Natural killer cell (primary cell): ENCODE data around the gene MIF4GD. TPM values are rescaled to one million over a fixed set of nuclear protein-coding genes. Genes with fewer than 3 reads are reported as not detected.
A peak's percentile ranks its signal among the peaks of the same experiment; 100 is the strongest.
"Not testable (repeated sequence)": the region's sequence is repeated elsewhere in the genome, so short reads cannot be mapped to it uniquely, and the experiment has no call there.

Experiments
- ATAC-seq, 3 donors: fragments of 150-1000 bp in 2 of 3; fragments of 200-7000 bp in 1 of 3; cut with Tn5 transposase; 1 replicate in 1 of 3; 2 replicates in 2 of 3; pipeline ENCODE4 v1.10.0; 2021; ENCODE audit warnings: mild to moderate bottlenecking in 2 of 3, moderate library complexity in 2 of 3
- DNase-seq, 2 donors: peaks; one replicate each; pipeline versions ENCODE4 v3.0.0 to v3.0.0-alpha.2; 2013 to 2021; ENCODE audit warnings: mixed read lengths in 1 of 2
- H3K27ac ChIP-seq: one replicate; pipeline ENCODE4 v1.5.1; 2013; ENCODE audit warnings: mild to moderate bottlenecking, low read length
- H3K27me3 ChIP-seq: one replicate; pipeline ENCODE4 v1.6.1; 2013; ENCODE audit warnings: low read length; ENCODE audit not compliant: control insufficient read depth, insufficient read depth
- H3K36me3 ChIP-seq: one replicate; pipeline ENCODE4 v1.6.1; 2013; ENCODE audit warnings: low read length; ENCODE audit not compliant: control insufficient read depth, insufficient read depth
- H3K4me1 ChIP-seq: one replicate; pipeline ENCODE4 v1.6.1; 2013; ENCODE audit warnings: low read length; ENCODE audit not compliant: control insufficient read depth, insufficient read depth
- H3K4me3 ChIP-seq: one replicate; pipeline ENCODE4 v1.5.1; 2013; ENCODE audit warnings: low read length
- H3K9me3 ChIP-seq: one replicate; pipeline ENCODE4 v1.6.1; 2013; ENCODE audit warnings: low read length; ENCODE audit not compliant: control insufficient read depth, insufficient read depth
- H3K27ac Mint-ChIP-seq, 2 donors: one replicate each; pipeline ENCODE4 v1.8.0; 2022; ENCODE audit warnings: mild to moderate bottlenecking in 2 of 2, mixed read lengths in 2 of 2, moderate library complexity in 1 of 2
- H3K27me3 Mint-ChIP-seq, 2 donors: one replicate each; pipeline ENCODE4 v1.8.0; 2022; ENCODE audit warnings: low read depth in 2 of 2, mixed read lengths in 2 of 2
- H3K36me3 Mint-ChIP-seq: one replicate; pipeline ENCODE4 v1.8.0; 2022; ENCODE audit warnings: mixed read lengths
- H3K4me1 Mint-ChIP-seq, 2 donors: one replicate each; pipeline ENCODE4 v1.8.0; 2022; ENCODE audit warnings: mixed read lengths in 2 of 2
- H3K4me3 Mint-ChIP-seq: one replicate; pipeline ENCODE4 v1.8.0; 2022; ENCODE audit warnings: mild to moderate bottlenecking, moderate library complexity, mixed read lengths
- H3K9me3 Mint-ChIP-seq, 2 donors: one replicate each; pipeline ENCODE4 v1.8.0; 2022; ENCODE audit warnings: mixed read lengths in 2 of 2
- CTCF ChIP-seq: fragments of 200-600 bp; IDR thresholded peaks from one replicate; pipeline ENCODE4 v1.8.0; 2022; ENCODE audit warnings: antibody characterized with exemption
- WGBS: methylation state at CpG from one replicate; pipeline ENCODE4 v1.1.7; 2013; ENCODE audit warnings: missing lambda C conversion rate; ENCODE audit not compliant: insufficient coverage; 5-methylcytosine and 5-hydroxymethylcytosine counted together
- intact Hi-C: fragments of 100-400 bp; cut with micrococcal nuclease; formaldehyde crosslinking; loops from one replicate; pipeline ENCODE4 v1.14.2; 2022
- total RNA-seq, 4 donors: library from RNA; stranded (reverse); fragments of 120-200 nt in 1 of 4; gene quantifications; one replicate each; pipeline versions ENCODE4 v1.2.3 to v1.2.4, GENCODE V29; 2013 to 2022

The MIF4GD gene
- total RNA-seq, 3 donors from 2014 or later (not counting 1 experiment from before 2014, with no cell fraction given) = 44.5 to 56.9 (median 50.3) TPM

- Mint-ChIP-seq H3K27me3 (no peaks in the 10 kb centered on the region), H3K4me3 (peak within 1 kb of the TSS; percentile 97), H3K36me3 (no peaks in the 10 kb centered on the region), H3K27ac (peak within 1 kb of the TSS; percentile 99 to 100), H3K4me1 (peaks cover 52 to 59% of the 10 kb centered on the region in 2 donors), H3K9me3 (no peaks in the 10 kb centered on the region)
- ATAC-seq (peak; percentile 93 to 98 (median 93)), DNase-seq (peak; percentile 95 to 97)
- no peak for TF ChIP-seq CTCF
- Histone ChIP-seq H3K4me1 (peaks cover 23% of the 10 kb centered on the region), H3K27me3 (no peaks in the 10 kb centered on the region), H3K4me3 (peak within 1 kb of the TSS; percentile 80), H3K27ac (peak within 1 kb of the TSS; percentile 97), H3K36me3 (peaks cover 17% of the 10 kb centered on the region), H3K9me3 (no peaks in the 10 kb centered on the region)
- intact Hi-C loops = loop anchor here (1.0 kb wide), 3 partner anchors 9 to 78 kb away; partner anchors contain the start of gene SLC25A19
- WGBS = under 1% methylated on average over 69 of the region's 69 CpGs
Observed at GRCh38 chr17:75261336-75262111, 9.5 kb downstream of the MIF4GD start, which contains the start of the genes GGA3 and MRPS7. Gene GGA3 (minus strand): TSS chr17:75261606. CDS start chr17:75261587, 19 bp downstream. Gene MRPS7 (plus strand): TSS chr17:75261879. CDS start chr17:75261901, 22 bp downstream.

- WGBS = 2% methylated on average over 30 of the region's 31 CpGs
- H3K4me1 Mint-ChIP-seq = peaks cover 59 to 66% of the 10 kb centered on the region in 2 donors
- Histone ChIP-seq H3K4me3 (peak overlapping the region; percentile 80), H3K9me3 (no peaks in the 10 kb centered on the region), H3K36me3 (peaks cover 10% of the 10 kb centered on the region), H3K4me1 (peaks cover 23% of the 10 kb centered on the region), H3K27ac (peak overlapping the region; percentile 97), H3K27me3 (no peaks in the 10 kb centered on the region)
- no peaks in the 10 kb centered on the region for H3K9me3 Mint-ChIP-seq
- TF ChIP-seq CTCF = peak; percentile 12
- H3K4me3 Mint-ChIP-seq = peak overlapping the region; percentile 97
- H3K27ac Mint-ChIP-seq = peak overlapping the region; percentile 99 to 100
- H3K36me3 Mint-ChIP-seq = no peaks in the 10 kb centered on the region
- intact Hi-C loops = loop anchor here (1.0 kb wide), 3 partner anchors 10 to 77 kb away; partner anchors contain the start of gene SLC25A19
- peak; percentile 17 to 43 (median 24) for ATAC-seq
- peak in 1 of 2 donors; percentile 77 for DNase-seq
- H3K27me3 Mint-ChIP-seq = no peaks in the 10 kb centered on the region
Observed at GRCh38 chr17:75260641-75261335, 10.2 kb downstream of the MIF4GD start.

GRCh38 chr17:75257228-75257627, 13.8 kb downstream of the MIF4GD start:
- peak overlapping the region in 1 of 2 donors; percentile 44 for H3K27ac Mint-ChIP-seq
- ATAC-seq, H3K9me3 ChIP-seq, H3K27me3 Mint-ChIP-seq, H3K27ac ChIP-seq, H3K36me3 ChIP-seq, H3K9me3 Mint-ChIP-seq, DNase-seq, H3K4me3 Mint-ChIP-seq, intact Hi-C loops, H3K36me3 Mint-ChIP-seq, H3K27me3 ChIP-seq, H3K4me3 ChIP-seq: not testable (repeated sequence)
- peaks cover 84 to 98% of the 10 kb centered on the region in 2 donors for H3K4me1 Mint-ChIP-seq
- peaks cover 18% of the 10 kb centered on the region for H3K4me1 ChIP-seq
- 67% methylated on average over 2 of the region's 2 CpGs for WGBS

GRCh38 chr17:75255954-75256698, 14.9 kb downstream of the MIF4GD start:
- H3K27me3 Mint-ChIP-seq, DNase-seq, H3K9me3 ChIP-seq, intact Hi-C loops, H3K9me3 Mint-ChIP-seq, H3K4me3 ChIP-seq, H3K36me3 ChIP-seq, ATAC-seq, H3K27ac ChIP-seq, H3K4me3 Mint-ChIP-seq, H3K27me3 ChIP-seq, H3K36me3 Mint-ChIP-seq: not testable (repeated sequence)
- H3K27ac Mint-ChIP-seq = peak overlapping the region in 1 of 2 donors; percentile 14
- WGBS = 70% methylated on average over 4 of the region's 11 CpGs
- H3K4me1 ChIP-seq = peaks cover 23% of the 10 kb centered on the region
- H3K4me1 Mint-ChIP-seq = peaks cover 89 to 92% of the 10 kb centered on the region in 2 donors
